NCI-H748 (cell line): ENCODE measurements around the gene ZC3H14.

ENCODE experiments used
- DNase-seq: peaks from one replicate; lab custom pipeline; 2025; ENCODE audit not compliant: unreplicated experiment; lab: John Stamatoyannopoulos, UW

The ZC3H14 gene

DNA sequence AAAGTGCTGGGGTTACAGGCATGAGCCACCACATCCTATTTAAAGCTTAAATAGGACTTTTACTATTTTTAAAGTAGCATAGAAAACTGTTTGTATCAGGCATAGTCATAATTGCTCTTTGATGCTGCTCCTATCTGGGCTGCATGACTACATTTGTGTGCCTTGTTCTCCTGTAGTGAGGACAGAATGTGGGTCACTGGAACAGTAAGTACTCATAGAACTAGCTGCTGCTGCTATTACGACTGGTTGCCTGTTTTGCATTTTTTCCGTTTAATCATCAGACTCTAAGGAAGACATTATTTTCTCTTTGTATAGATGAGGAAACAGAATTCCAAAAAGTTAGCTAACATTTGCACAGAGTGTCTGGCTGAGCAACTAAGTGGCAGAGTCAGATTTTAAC is 42.8 kb downstream of the ZC3H14 start:
- DNase-seq: no peak

DNA sequence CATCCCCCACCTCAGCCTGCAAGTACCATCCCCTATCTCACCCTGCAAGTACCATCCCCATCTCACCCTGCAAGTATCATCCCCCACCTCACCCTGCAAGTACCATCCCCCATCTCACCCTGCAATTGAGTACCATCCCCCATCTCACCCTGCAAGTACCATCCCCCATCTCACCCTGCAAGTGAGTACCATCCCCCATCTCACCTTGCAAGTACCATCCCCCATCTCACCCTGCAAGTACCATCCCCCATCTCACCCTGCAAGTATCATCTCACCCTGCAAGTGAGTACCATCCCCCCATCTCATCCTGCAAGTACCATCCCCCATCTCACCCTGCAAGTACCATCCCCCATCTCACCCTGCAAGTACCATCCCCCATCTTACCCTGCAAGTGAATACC is 45.0 kb downstream of the ZC3H14 start:
- DNase-seq: no peak

DNA sequence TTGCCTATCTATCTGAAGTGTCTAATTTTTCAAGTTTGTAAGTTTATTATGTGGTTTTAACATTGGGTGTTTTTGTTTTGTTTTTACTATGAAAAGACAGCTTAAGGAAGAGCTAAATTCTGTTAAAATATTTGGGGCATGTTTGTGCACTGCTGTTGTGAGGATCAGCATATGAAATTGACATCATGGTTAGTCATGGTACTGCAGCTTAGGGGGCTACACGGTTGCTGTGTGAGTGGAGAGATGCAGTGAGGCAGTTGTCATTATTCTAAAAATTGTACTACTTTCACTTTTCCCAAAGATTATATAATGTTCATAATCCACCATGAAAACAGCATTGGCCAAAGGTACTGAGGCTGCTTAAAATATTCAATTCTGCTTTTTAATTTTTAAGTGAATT is 49.0 kb downstream of the ZC3H14 start:
- no peak for DNase-seq

DNA sequence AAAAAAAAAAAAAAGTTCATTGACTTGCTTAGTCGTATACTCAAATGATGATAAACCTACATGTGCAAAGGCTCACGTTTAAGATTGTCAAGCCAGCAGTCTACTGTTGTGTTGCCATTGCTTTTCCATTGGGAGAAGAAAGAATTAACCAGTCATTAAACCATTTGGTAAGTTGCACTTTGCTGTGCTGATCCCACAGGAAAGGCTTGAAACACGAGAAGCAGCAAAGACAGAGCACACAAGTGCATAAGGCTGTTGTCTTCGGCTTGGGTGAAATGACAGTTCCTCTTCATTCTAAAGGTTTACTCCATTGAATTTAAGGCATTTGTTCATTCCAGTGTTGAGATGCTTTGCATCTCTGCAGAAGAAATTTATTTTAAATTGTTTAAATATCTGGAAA is 50.1 kb downstream of the ZC3H14 start:
- DNase-seq: no peak

DNA sequence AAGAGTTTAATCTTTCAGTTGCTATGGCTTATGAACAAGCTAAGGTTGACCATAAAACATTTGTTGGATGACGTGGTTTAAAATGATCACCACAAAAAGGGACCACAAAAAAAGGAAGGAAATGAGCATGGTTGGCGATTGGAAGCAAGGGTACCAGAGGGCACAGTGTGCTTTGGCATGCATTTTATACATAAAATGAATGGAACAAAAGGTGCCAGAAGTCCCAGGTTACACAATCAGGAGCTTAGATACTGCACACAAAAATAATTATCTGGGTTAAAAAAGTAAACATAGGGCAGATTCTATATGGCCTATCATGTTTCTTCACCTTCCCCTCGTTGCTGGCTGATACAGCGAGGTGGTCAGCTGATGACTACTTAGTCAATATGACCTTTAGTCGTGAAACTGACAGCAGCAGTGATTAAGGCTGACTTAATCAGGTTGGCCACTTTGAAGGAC is 50.7 kb downstream of the ZC3H14 start:
- peak; percentile 74 for DNase-seq

DNA sequence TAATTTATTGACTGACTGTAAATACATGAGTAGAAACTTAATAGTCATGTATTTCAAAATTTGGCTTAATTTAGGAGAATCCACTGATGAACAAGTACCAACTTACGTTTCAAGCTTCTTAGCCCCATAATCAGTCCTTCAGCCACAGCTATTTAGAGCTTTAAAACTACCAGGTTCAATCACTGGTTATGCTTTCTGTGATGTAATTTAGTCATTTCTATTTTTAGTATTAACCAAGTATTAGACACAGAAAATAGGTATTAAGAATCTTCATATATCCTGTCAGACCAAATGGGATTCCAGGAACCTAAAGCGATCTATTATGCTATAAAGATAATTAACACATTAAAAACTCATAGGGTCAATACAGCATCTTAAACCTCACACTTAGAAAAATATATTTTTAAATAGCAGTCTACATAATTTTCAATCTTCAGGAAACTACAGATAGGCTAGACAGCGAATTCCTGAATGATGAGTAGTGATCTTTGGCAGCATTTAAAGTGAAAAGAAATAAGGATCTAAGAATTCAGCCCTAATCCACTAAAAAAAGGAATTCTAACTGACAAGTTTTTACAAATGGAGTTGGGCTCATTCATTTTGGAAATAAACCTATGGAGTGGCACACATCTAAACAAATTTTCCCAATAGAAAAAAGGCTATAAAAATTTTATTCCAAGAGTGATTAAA is 51.5 kb downstream of the ZC3H14 start:
- DNase-seq: no peak

DNA sequence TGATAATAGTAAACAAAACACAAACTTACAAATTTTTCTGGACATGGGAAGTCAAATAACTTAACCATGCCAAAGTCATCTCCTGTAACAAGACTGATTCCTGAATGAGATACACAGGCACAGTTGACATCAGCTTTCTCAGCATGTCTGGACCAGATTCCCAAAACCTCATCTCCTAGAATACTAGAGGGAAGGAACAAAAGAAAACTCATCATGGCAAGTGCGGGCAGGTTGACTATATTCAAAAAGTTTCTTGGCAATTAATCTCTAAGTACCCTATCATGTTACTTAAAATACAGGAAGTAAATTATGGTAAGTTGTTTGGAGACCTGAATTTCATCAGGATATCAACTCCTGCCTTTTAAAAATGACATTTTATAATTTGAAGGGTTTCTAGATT is 53.9 kb downstream of the ZC3H14 start:
- DNase-seq: no peak

DNA sequence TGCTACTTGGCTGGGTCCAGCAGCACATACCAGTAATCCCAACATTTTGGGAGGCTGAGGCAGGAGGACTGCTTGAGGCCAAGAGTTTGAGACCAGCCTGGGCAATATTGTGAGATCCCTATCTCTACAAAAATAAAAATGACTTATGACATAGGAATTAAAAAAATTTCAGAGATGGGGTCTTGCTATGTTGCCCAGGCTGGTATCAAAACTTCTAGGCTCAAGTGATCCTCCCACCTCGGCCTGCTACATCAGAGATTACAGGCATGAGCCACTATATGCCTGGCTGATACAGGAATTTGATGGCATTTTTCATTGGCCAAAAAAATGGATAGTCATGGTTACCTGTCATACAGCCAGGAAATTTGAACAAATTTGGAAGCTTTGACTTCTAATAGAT is 54.6 kb downstream of the ZC3H14 start:
- DNase-seq: no peak

DNA sequence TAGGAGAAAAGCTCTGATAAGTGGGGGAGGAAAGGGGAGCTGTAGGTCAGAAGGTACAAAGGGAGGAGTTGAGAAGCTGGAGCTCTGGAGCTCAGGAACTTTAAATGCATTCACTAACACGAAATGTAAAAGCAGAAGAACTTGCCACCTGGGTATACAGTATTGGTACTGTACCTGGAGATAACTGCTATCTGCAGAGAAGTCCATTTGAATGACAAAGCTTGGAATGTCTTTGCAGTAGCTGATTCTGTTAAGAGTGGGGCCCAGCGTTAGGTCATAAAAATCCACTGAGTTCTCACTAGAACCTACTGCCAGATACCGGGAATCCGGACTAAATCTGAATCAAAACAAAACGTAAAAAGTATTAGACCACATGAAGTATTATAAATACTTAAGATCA is 55.6 kb downstream of the ZC3H14 start:
- no peak for DNase-seq

DNA sequence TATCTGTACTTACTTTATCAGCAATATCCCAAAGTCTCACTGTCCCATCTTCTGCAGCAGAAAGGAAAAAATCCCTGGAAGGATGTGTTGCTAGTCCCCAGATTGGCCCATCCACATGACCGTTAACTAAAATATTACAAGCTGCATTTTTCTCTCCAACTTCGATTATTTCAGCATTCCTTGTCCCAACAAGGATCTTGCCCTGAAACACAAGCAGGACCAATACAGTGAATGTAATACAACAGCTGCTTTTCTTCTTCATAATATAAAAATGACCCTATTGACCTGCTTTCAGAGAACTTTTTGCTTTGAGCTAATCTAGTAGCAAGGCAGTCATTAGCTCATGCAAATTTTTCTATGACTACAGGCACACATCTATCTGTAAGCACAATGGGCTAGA is 58.3 kb downstream of the ZC3H14 start:
- DNase-seq: no peak

DNA sequence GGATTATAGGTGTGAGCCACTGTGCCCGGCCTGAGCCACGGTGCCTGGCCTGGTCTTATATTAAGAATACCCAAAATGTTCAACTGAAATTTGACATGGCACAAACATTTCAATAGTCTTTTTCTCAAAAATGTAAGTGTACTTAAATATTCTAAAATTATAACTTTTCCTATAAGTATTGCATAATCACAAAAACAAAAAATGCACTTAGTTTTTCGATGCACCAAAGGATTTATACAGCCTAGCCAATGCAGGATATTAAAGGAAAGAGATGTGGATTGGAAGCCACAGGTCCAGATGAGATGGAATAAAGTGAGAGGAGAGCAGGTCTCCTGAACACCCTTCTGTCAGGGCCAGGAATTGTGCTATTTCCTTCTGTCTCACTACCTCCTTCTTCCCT is 62.8 kb downstream of the ZC3H14 start:
- no peak for DNase-seq

DNA sequence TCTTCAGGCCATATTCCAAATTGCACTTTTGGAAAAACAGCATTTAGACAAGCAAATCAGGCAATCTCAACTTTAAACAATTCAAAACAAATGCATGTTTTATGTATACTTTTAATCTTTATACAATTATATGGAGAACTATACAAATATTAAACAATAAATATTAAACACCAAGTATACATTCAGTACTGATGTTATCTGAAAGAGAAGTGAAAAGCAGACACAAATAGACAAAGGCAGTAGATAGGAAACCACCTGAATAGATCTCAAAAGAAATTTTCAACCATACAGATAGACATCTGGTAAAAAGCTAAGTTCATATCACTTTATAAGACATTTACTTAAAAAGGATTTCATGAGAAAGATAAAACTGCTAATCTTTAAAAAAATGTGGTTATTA is 65.2 kb downstream of the ZC3H14 start:
- DNase-seq: no peak

DNA sequence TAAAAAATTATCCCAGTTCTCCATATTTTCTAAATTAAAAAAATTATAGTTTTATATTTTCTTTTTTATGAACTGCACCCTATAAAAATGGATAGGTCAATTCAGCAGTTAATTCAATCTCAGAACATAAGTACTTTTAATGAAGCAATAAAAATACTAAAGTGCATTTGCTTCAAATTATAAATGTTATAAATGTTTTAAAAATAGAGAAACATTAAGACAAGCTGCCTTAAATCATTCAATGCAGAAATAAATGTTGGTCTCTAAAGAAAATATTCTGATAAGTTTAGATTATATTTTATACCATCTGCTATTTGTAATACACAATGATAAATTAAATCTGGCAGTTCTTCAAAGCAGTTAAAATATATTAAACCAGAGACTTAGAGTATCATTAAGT is 65.6 kb downstream of the ZC3H14 start:
- DNase-seq: no peak

DNA sequence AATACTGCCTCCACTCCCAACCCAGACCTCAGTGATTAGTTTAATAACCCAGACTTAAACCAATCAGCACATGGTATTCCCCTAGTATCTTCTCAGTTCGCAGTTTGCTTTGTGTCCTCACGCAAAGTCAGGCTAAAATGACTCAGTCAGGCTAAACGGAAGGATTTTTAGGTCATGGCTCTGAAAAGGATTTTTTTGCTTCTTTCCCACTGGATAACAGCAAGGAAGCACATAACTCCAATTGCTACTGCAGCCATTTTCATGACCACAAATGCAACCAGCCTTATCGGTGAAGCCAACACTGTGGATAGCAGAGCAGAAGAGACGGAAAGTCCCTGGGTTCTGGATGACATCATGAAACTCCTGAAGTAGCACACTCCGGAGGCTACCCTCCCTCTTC is 67.7 kb downstream of the ZC3H14 start:
- DNase-seq: no peak

DNA sequence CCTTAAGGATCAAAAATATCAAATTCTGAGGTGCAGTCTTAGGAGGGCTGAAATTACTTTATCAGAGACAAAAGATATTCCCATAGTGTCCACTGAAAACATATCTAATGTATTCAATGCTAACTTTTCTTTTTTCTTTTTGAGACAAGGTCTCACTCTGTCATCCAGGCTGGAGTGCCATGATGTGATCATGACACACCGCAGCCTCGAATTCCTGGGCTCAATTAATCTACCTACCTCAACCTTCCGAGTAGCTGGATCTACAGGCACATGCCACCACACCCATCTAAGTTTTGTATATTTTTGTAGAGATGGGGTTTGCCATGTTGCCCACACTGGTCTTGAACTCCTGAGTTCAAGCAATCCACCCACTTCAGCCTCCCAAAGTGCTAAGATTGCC is 68.3 kb downstream of the ZC3H14 start:
- DNase-seq: no peak

DNA sequence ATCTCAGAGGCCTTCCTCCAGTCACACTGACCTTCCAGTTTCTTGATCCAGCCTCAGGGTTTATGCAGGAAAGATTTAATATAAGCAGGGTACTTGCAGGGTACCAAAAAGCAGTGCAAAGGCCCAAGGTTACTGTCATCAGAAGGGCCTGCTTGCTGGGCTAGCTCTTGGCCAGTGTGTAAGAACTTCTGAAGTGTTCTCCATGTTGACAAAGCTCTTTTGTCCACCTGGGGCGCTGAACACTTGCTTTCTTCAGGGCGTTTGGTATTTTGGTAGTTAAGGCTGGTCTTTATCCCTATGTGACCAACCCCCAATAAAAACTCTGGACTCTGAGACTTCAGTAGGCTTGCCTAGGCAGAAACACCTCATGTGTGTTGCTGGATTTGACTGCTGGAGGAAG is 69.7 kb downstream of the ZC3H14 start:
- no peak for DNase-seq

DNA sequence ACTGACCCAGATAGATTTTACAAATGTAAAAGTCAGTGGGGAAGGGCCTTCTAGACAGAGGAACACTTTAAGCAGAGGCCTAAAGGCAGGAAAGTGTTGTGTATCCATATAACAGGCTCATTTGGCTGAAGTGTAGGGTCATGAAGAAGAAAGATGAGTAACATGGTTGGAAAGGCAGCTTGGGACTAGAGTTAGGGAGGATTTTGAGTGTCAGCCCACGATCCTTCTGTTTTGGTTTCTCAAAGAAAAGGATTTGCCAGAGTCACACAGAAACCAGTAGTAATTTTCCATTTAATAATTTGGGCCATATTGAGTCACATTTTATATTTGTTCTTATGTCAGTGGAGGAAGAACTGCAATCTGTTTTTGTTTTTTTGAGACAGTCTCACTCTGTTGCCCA is 76.4 kb downstream of the ZC3H14 start:
- no peak for DNase-seq

DNA sequence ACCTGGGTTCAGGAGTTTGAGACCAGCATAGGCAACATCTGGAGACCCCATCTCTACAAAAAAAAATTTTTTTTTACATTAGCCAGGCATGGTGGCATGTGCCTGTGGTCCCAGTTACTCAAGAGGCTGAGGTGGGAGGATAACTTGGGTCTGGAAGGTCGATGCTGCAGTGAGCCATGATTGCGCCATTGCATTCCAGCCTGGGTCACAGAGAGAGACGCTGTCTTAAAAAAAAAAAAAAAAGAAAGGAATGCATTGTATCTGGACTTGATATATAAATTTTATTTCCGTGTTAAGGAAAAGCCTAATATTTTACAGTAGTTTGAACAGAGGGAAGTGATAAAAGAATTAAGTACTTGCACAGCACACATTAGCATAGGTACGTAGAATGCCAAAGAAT is 97.2 kb downstream of the ZC3H14 start:
- no peak for DNase-seq

DNA sequence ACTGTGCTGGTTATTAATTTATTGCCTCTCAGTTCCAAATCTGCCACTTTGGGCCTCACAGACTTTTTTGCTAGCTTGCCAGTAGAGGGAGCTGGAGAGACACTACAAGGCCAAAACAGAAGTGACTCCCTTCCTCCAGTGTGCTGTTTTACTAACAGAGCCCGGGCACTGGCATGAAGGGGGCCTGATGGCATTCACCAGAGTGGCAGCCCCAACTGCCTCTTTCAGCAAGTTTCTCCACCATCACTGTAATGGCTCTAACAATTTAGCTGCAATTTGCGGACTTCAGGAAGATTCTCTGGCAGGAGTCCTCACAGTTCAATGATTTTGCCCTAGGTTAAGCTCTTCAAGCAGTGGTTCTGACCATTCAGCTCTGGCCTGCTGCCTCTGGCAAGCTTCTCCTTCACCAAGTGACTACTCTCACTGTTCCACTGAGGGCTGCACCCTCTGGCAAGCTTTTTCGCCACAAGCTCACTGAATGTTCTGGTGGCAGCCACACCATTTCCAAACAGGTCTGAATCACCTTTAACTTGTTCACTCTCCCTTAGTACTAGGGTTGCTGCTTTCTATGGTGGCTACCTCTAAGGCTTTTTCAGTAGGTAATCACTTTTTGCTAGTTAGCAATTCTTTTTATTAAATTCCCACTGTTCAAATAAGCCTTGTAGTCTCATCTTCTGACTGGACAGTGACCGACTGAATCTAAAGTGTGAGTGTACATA is 104.9 kb downstream of the ZC3H14 start:
- DNase-seq: peak; percentile 83

DNA sequence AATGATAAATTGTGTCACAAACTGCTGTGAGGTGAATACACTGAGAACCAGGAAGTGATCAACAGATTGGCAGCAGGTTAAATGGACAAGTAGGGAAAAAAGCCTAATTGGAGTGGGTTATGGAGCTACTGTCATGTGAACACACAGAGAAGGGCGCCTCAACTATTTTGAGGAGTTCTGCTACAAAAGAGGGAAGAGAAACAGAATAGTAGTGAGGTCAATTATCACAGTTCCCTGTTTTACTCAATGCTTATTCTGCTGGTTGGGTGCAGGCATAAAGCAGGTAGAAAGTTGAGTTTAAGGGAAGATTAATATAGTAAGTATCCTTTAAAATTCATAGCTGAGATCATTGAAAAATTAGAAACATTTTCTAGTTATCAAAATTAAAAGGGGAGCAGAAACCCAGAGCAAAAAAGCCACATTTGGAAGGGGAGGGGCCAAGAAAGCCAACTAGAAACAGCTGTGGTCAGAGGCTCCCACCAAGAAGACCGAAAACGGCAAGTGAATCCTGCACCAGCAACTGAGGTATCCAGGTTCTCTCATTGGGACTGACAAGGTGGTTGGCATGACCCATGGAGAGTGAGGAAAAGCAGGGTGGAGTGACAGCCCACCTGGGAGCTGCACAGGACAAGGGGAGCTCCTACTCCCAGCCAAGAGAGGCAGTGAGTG is 105.7 kb downstream of the ZC3H14 start:
- DNase-seq: no peak

DNA sequence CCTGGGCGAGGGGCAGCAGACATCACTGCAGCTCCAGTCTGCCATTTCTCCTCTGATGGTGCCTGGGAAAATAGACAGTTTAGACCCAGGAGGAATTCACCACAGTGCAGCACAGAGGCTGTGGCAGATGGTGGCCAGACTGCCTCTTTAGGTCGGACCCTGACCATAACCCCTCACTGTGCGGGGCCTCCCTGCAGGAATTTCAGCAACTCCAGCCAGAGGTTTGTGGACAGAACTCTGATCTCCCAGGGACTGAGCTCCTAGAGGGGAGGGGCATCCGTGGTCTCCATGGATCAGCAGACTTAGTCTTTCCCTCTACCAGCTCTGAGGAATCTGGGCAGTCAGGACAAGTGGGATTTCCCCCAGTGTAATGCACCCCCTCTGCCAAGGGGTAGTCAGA is 106.5 kb downstream of the ZC3H14 start:
- DNase-seq: no peak
